D721Med (cell line): Measurements from ENCODE around the gene AXIN1.
"Not testable (repeated sequence)": the region's sequence is repeated elsewhere in the genome, so short reads cannot be mapped to it uniquely, and the experiment has no call there.

ENCODE experiments used
- DNase-seq: peaks from one replicate; pipeline ENCODE4 v3.0.0; 2011; ENCODE audit warnings: low spot score; ENCODE audit not compliant: insufficient read length
- FAIRE-seq: peaks from 2 replicates; lab custom pipeline; 2011; peaks lifted over from hg19 to GRCh38; lab: Jason Lieb, UNC
- CTCF ChIP-seq: IDR thresholded peaks from 2 replicates; pipeline ENCODE4 v1.5.1; 2012; ENCODE audit warnings: mild to moderate bottlenecking, control low read depth; ENCODE audit not compliant: insufficient read depth; ENCODE audit errors: missing control alignments

AXIN1 gene

GRCh38 chr16:353404-354290 lies 1.1 kb upstream of the AXIN1 start:
- FAIRE-seq = no peak
- no peak for DNase-seq
- TF ChIP-seq CTCF = no peak

GRCh38 chr16:351804-352520 lies 561 bp downstream of the AXIN1 start:
- TF ChIP-seq CTCF = no peak
- FAIRE-seq (no peak), DNase-seq (no peak)

GRCh38 chr16:350203-350602 lies 2.3 kb downstream of the AXIN1 start:
- DNase-seq (no peak), FAIRE-seq (no peak)
- TF ChIP-seq CTCF = no peak

- TF ChIP-seq CTCF = no peak
- DNase-seq = no peak
- no peak for FAIRE-seq
These were observed 3.3 kb downstream of the AXIN1 start for GRCh38 chr16:349211-349610.

GRCh38 chr16:348495-348894 lies 4.0 kb downstream of the AXIN1 start:
- DNase-seq, FAIRE-seq: not testable (repeated sequence)

GRCh38 chr16:347203-347602 lies 5.3 kb downstream of the AXIN1 start:
- DNase-seq (no peak), FAIRE-seq (no peak)
- TF ChIP-seq CTCF = no peak

GRCh38 chr16:346587-346986 lies 5.9 kb downstream of the AXIN1 start:
- DNase-seq = no peak
- no peak for TF ChIP-seq CTCF
- no peak for FAIRE-seq
